PC-9 (cell line): ENCODE measurements around the gene MRM2.

Source experiments
- CTCF ChIP-seq: fragments of 200-600 bp; sonication (generic); conservative IDR thresholded peaks from 2 replicates; pipeline ENCODE4 v1.6.1; 2017; ENCODE audit warnings: mixed run types, antibody characterized with exemption, mild to moderate bottlenecking, moderate library complexity
- EZH2 ChIP-seq: fragments of 200-600 bp; sonication (generic); IDR thresholded peaks from 2 replicates; pipeline ENCODE4 v1.8.0; 2017; ENCODE audit warnings: antibody characterized with exemption, low read depth

DNA sequence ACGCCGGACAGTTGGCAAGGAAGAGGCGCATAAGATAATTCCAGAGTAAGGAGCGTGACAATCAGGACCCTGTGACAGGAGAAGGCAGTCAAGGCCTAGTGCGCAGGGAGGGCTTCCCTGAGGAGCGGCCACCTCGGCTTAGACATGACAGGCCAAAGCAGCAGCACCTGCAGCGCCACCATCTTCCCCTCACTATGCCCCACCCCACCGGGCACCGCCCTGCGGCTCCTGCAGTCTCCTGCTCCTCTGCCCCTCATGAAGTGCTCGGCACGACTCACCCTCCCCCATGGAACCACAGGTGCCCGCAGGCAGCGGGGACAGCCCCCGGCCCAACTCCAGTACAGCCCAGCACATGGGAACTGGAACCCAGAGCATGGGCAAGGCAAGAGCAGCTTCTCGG lies 21.1 kb downstream of the MRM2 start:
- TF ChIP-seq CTCF (no peak), EZH2 (no peak)
